Mesendoderm (in vitro differentiated cells): ENCODE measurements around the gene LRRFIP1.
A peak's percentile ranks its signal among the peaks of the same experiment; 100 is the strongest.

Experiments
- DNase-seq: peaks from one replicate; pipeline ENCODE4 v3.0.0; 2013
- H2AK5ac ChIP-seq: 2 replicates; pipeline ENCODE4 v1.6.1; 2013; ENCODE audit warnings: low read length, inconsistent platforms
- H2BK120ac ChIP-seq: 2 replicates; pipeline ENCODE4 v1.6.1; 2013; ENCODE audit warnings: low read depth, mild to moderate bottlenecking, low read length, moderate library complexity, mixed read lengths
- H2BK15ac ChIP-seq: replicated peaks from 2 replicates; pipeline ENCODE4 v1.6.1; 2013; ENCODE audit warnings: low read depth, mild to moderate bottlenecking, moderate library complexity
- H2BK5ac ChIP-seq: 2 replicates; pipeline ENCODE4 v1.6.1; 2013; ENCODE audit warnings: low read length, inconsistent platforms
- H3K18ac ChIP-seq: 2 replicates; pipeline ENCODE4 v1.6.1; 2013; ENCODE audit warnings: mild to moderate bottlenecking, low read length, mixed read lengths
- H3K23ac ChIP-seq: one replicate; pipeline ENCODE4 v1.6.1; 2013; ENCODE audit warnings: low read length
- H3K27ac ChIP-seq: 2 replicates; pipeline ENCODE4 v1.5.1; 2013; ENCODE audit warnings: low read depth, mild to moderate bottlenecking, inconsistent platforms, low read length, moderate library complexity
- H3K27me3 ChIP-seq: 2 replicates; pipeline ENCODE4 v1.6.1; 2013; ENCODE audit warnings: low read length, control low read depth, mild to moderate bottlenecking, inconsistent platforms; ENCODE audit not compliant: insufficient read depth, poor library complexity
- H3K36me3 ChIP-seq: 2 replicates; pipeline ENCODE4 v1.6.1; 2013; ENCODE audit warnings: low read length, inconsistent platforms; ENCODE audit not compliant: control insufficient read depth, insufficient read depth
- H3K4ac ChIP-seq: one replicate; pipeline ENCODE4 v1.6.1; 2013; ENCODE audit warnings: low read depth, mild to moderate bottlenecking, low read length, moderate library complexity
- H3K4me1 ChIP-seq: 2 replicates; pipeline ENCODE4 v1.6.1; 2013; ENCODE audit warnings: low read depth, low read length, inconsistent platforms; ENCODE audit not compliant: control insufficient read depth
- H3K4me2 ChIP-seq: 2 replicates; pipeline ENCODE4 v1.6.1; 2013; ENCODE audit warnings: low read length
- H3K4me3 ChIP-seq: 2 replicates; pipeline ENCODE4 v1.5.1; 2013; ENCODE audit warnings: mild to moderate bottlenecking, low read length
- H3K56ac ChIP-seq: one replicate; pipeline ENCODE4 v1.6.1; 2013; ENCODE audit warnings: low read length
- H3K79me1 ChIP-seq: 2 replicates; pipeline ENCODE4 v1.6.1; 2013; ENCODE audit warnings: low read length, inconsistent platforms
- H3K79me2 ChIP-seq: 2 replicates; pipeline ENCODE4 v1.6.1; 2013; ENCODE audit warnings: mild to moderate bottlenecking, low read length; ENCODE audit not compliant: control insufficient read depth, insufficient read depth
- H3K9ac ChIP-seq: 2 replicates; pipeline ENCODE4 v1.6.1; 2013; ENCODE audit warnings: low read length, inconsistent platforms
- H4K5ac ChIP-seq: one replicate; pipeline ENCODE4 v1.6.1; 2013; ENCODE audit warnings: low read length
- H4K8ac ChIP-seq: one replicate; pipeline ENCODE4 v1.6.1; 2013; ENCODE audit warnings: low read depth, mild to moderate bottlenecking, control low read depth, low read length, moderate library complexity
- WGBS: extraction: QIAGEN DNeasy Blood & Tissue Kit; methylation state at CpG from one replicate; pipeline ENCODE4 v1.1.7; 2013; ENCODE audit warnings: low lambda C conversion rate, missing lambda C conversion rate; ENCODE audit not compliant: insufficient coverage; ENCODE audit errors: extremely low coverage; 5-methylcytosine and 5-hydroxymethylcytosine counted together

LRRFIP1 gene

GRCh38 chr2:237743561-237744269 is 116.3 kb downstream of the LRRFIP1 start:
- H4K5ac ChIP-seq = no peak overlapping the region
- H3K56ac ChIP-seq = no peak overlapping the region
- peaks cover 36% of the 10 kb centered on the region for H3K79me1 ChIP-seq
- DNase-seq = no peak
- H3K18ac ChIP-seq = no peak overlapping the region
- H2BK120ac ChIP-seq = no peak overlapping the region
- no peak overlapping the region for H3K4me3 ChIP-seq
- H2BK15ac ChIP-seq = no peak overlapping the region
- no peak overlapping the region for H3K23ac ChIP-seq
- H3K9ac ChIP-seq = no peak overlapping the region
- H3K4me1 ChIP-seq = no peaks in the 10 kb centered on the region
- no peak overlapping the region for H3K4me2 ChIP-seq
- H3K27me3 ChIP-seq = no peaks in the 10 kb centered on the region
- peaks cover 9% of the 10 kb centered on the region for H3K79me2 ChIP-seq
- H4K8ac ChIP-seq = no peak overlapping the region
- no CpG with 5 or more reads among the region's 12 CpGs for WGBS
- no peak overlapping the region for H2BK5ac ChIP-seq
- no peak overlapping the region for H2AK5ac ChIP-seq
- H3K27ac ChIP-seq = no peak overlapping the region
- no peaks in the 10 kb centered on the region for H3K36me3 ChIP-seq
- H3K4ac ChIP-seq = no peak overlapping the region

- Histone ChIP-seq H3K23ac (no peak overlapping the region), H3K27ac (no peak overlapping the region), H3K4me3 (no peak overlapping the region), H4K5ac (no peak overlapping the region), H3K27me3 (no peaks in the 10 kb centered on the region), H3K4me1 (no peaks in the 10 kb centered on the region), H4K8ac (no peak overlapping the region), H2BK120ac (no peak overlapping the region), H3K9ac (no peak overlapping the region), H3K4ac (no peak overlapping the region), H2BK15ac (no peak overlapping the region), H3K79me2 (peaks cover 6% of the 10 kb centered on the region), H3K36me3 (peaks cover 1% of the 10 kb centered on the region), H3K79me1 (peaks cover 32% of the 10 kb centered on the region), H2BK5ac (no peak overlapping the region), H3K18ac (no peak overlapping the region), H2AK5ac (no peak overlapping the region), H3K56ac (no peak overlapping the region), H3K4me2 (no peak overlapping the region)
- no peak for DNase-seq
- WGBS = no CpG with 5 or more reads among the region's 6 CpGs
Measured at GRCh38 chr2:237744270-237744612, 116.9 kb downstream of the LRRFIP1 start.

- no peak overlapping the region for H4K5ac ChIP-seq
- H2AK5ac ChIP-seq = no peak overlapping the region
- H3K79me2 ChIP-seq = peaks cover 6% of the 10 kb centered on the region
Measured at GRCh38 chr2:237744613-237745249, 117.3 kb downstream of the LRRFIP1 start.

GRCh38 chr2:237745250-237745613 is 117.8 kb downstream of the LRRFIP1 start:
- H3K4ac ChIP-seq = no peak overlapping the region
- no peak overlapping the region for H3K27ac ChIP-seq
- no peaks in the 10 kb centered on the region for H3K27me3 ChIP-seq
- no peak overlapping the region for H2BK5ac ChIP-seq
- no peak overlapping the region for H3K4me3 ChIP-seq
- peaks cover 6% of the 10 kb centered on the region for H3K79me2 ChIP-seq
- no peak overlapping the region for H3K4me2 ChIP-seq
- H4K8ac ChIP-seq = no peak overlapping the region
- no peak overlapping the region for H2AK5ac ChIP-seq
- WGBS = no CpG with 5 or more reads among the region's 5 CpGs
- H3K56ac ChIP-seq = no peak overlapping the region
- no peak overlapping the region for H4K5ac ChIP-seq
- H3K23ac ChIP-seq = no peak overlapping the region
- no peak overlapping the region for H2BK15ac ChIP-seq
- peaks cover 31% of the 10 kb centered on the region for H3K79me1 ChIP-seq
- no peak for DNase-seq
- H3K36me3 ChIP-seq = peaks cover 1% of the 10 kb centered on the region
- no peaks in the 10 kb centered on the region for H3K4me1 ChIP-seq
- no peak overlapping the region for H3K18ac ChIP-seq
- H2BK120ac ChIP-seq = no peak overlapping the region
- H3K9ac ChIP-seq = no peak overlapping the region

More at GRCh38 chr2:237744613-237745249, 117.3 kb downstream of the LRRFIP1 start:
- DNase-seq = peak; percentile 69
- WGBS = no CpG with 5 or more reads among the region's 18 CpGs
- Histone ChIP-seq H3K18ac (no peak overlapping the region), H3K4me3 (no peak overlapping the region), H3K79me1 (peaks cover 31% of the 10 kb centered on the region), H3K27me3 (no peaks in the 10 kb centered on the region), H3K9ac (peak overlapping the region; percentile 19), H4K8ac (no peak overlapping the region), H2BK15ac (no peak overlapping the region), H3K23ac (no peak overlapping the region), H2BK120ac (no peak overlapping the region), H3K4me1 (no peaks in the 10 kb centered on the region), H3K56ac (peak overlapping the region; percentile 69), H3K4ac (no peak overlapping the region), H3K36me3 (peaks cover 1% of the 10 kb centered on the region), H3K4me2 (no peak overlapping the region), H3K27ac (no peak overlapping the region), H2BK5ac (no peak overlapping the region)

GRCh38 chr2:237746302-237747080 is 119.1 kb downstream of the LRRFIP1 start:
- no peak for DNase-seq

More at GRCh38 chr2:237746302-237747080, 119.1 kb downstream of the LRRFIP1 start:
- no peak overlapping the region for H2AK5ac ChIP-seq
- no peak overlapping the region for H2BK5ac ChIP-seq
- H2BK120ac ChIP-seq = no peak overlapping the region
- H3K4me3 ChIP-seq = no peak overlapping the region
- no peak overlapping the region for H4K5ac ChIP-seq
- H3K9ac ChIP-seq = no peak overlapping the region
- H3K27me3 ChIP-seq = no peaks in the 10 kb centered on the region
- no CpG with 5 or more reads among the region's 15 CpGs for WGBS
- H3K56ac ChIP-seq = no peak overlapping the region
- no peak overlapping the region for H3K4me2 ChIP-seq
- H3K4me1 ChIP-seq = no peaks in the 10 kb centered on the region
- peaks cover 1% of the 10 kb centered on the region for H3K36me3 ChIP-seq
- no peak overlapping the region for H2BK15ac ChIP-seq
- no peak overlapping the region for H3K4ac ChIP-seq
- H3K23ac ChIP-seq = no peak overlapping the region
- peaks cover 22% of the 10 kb centered on the region for H3K79me1 ChIP-seq
- peaks cover 3% of the 10 kb centered on the region for H3K79me2 ChIP-seq
- no peak overlapping the region for H3K27ac ChIP-seq
- no peak overlapping the region for H3K18ac ChIP-seq
- no peak overlapping the region for H4K8ac ChIP-seq
